ENCODE data around the gene TAP1. TPM values are rescaled to one million over a fixed set of nuclear protein-coding genes. Genes with fewer than 3 reads are reported as not detected.

The TAP1 gene
- total RNA-seq, 1 experiment from 2014 or later, result 23.1 TPM

- ChIA-PET POLR2A (ENCODE audit: unreplicated experiment) (interaction anchor here (0.6 to 1.2 kb wide), 4 partner anchors 8 to 32 kb away, joined by 3 to 10 read pairs (median 3); partner anchors contain the start of genes PSMB9 and TAP1), CTCF (interaction anchor here (1.5 to 1.9 kb wide), 2 partner anchors 8 to 23 kb away, joined by 6 to 7 read pairs; partner anchors contain the start of genes PSMB9 and TAP1)
Observed at GRCh38 chr6:32845384-32845884, 8.1 kb downstream of the TAP1 start.

GRCh38 chr6:32844839-32845383, 8.6 kb downstream of the TAP1 start:
- Histone ChIP-seq H4K20me1 (ENCODE audit: insufficient read depth) (no peaks in the 10 kb centered on the region), H3K9me3 (ENCODE audit: insufficient read depth, low read depth) (no peaks in the 10 kb centered on the region), H3K27me3 (ENCODE audit: insufficient read depth, low read depth) (no peaks in the 10 kb centered on the region), H3K79me2 (ENCODE audit: low read depth) (no peaks in the 10 kb centered on the region), H3K4me3 (peak overlapping the region; percentile 91; the same call in 1 of the 2 replicates), H3K27ac (no peak overlapping the region), H3K4me1 (replicated peaks; ENCODE audit: insufficient read depth) (peaks cover 6% of the 10 kb centered on the region; the same call in 1 of the 2 replicates), H3K4me2 (peak overlapping the region; percentile 85), H3K9me2 (ENCODE audit: insufficient read depth) (no peaks in the 10 kb centered on the region), H3F3A (ENCODE audit: insufficient read depth, low read depth) (no peaks in the 10 kb centered on the region), H2AFZ (peak overlapping the region; percentile 62), H3K36me3 (ENCODE audit: low read depth) (no peaks in the 10 kb centered on the region)
- ChIA-PET POLR2A (ENCODE audit: unreplicated experiment) (interaction anchor here (0.6 to 1.2 kb wide), 5 partner anchors 9 to 119 kb away, joined by 3 to 10 read pairs (median 3); partner anchors contain the start of genes PSMB9 and TAP1), CTCF (interaction anchor here (0.6 to 1.9 kb wide), 5 partner anchors 9 to 127 kb away, joined by 3 to 7 read pairs (median 4); partner anchors contain the start of genes PSMB9 and TAP1)
- TF ChIP-seq CTCF (conservative IDR thresholded peaks at IDR 0.05) (no peak), EZH2 (IDR thresholded peaks at IDR 0.05; ENCODE audit: low read depth) (no peak)
- TSS peak; percentile 38 for BruUV-seq (replicated peaks)
- DNase-seq, result no peak
- intact Hi-C loops (cut with micrococcal nuclease; ENCODE audit: unreplicated experiment), result loop anchor here (1.0 to 10.0 kb wide), 4 partner anchors 8 to 860 kb away; partner anchors contain the start of gene TAP1

More at GRCh38 chr6:32845384-32845884, 8.1 kb downstream of the TAP1 start:
- Histone ChIP-seq H3K27me3 (ENCODE audit: insufficient read depth, low read depth) (no peaks in the 10 kb centered on the region), H3K4me3 (no peak overlapping the region), H3K4me1 (replicated peaks; ENCODE audit: insufficient read depth) (peaks cover 6% of the 10 kb centered on the region; the same call in 1 of the 2 replicates), H4K20me1 (ENCODE audit: insufficient read depth) (no peaks in the 10 kb centered on the region), H2AFZ (no peak overlapping the region), H3K9me3 (ENCODE audit: insufficient read depth, low read depth) (no peaks in the 10 kb centered on the region), H3K36me3 (ENCODE audit: low read depth) (no peaks in the 10 kb centered on the region), H3K27ac (no peak overlapping the region), H3K79me2 (ENCODE audit: low read depth) (no peaks in the 10 kb centered on the region), H3F3A (ENCODE audit: insufficient read depth, low read depth) (no peaks in the 10 kb centered on the region), H3K9me2 (ENCODE audit: insufficient read depth) (no peaks in the 10 kb centered on the region), H3K4me2 (0 out of 2 replicates have a peak overlapping the region, but pooled peaks have one; percentile 85)
- no TSS peak for BruUV-seq (replicated peaks)
- intact Hi-C loops (cut with micrococcal nuclease; ENCODE audit: unreplicated experiment), result loop anchor here (2.0 to 10.0 kb wide), 2 partner anchors 125 to 859 kb away; no protein-coding TSS in a partner anchor
- no peak for DNase-seq
- TF ChIP-seq EZH2 (IDR thresholded peaks at IDR 0.05; ENCODE audit: low read depth), result no peak
- no peak for TF ChIP-seq CTCF (conservative IDR thresholded peaks at IDR 0.05)

GRCh38 chr6:32843979-32844838, 9.3 kb downstream of the TAP1 start, which contains the start of gene PSMB8:
PSMB8 (minus strand) TSS chr6:32844047; CDS start chr6:32843996, 51 bp downstream.
- intact Hi-C loops (cut with micrococcal nuclease; ENCODE audit: unreplicated experiment), result loop anchor here (1.0 to 10.0 kb wide), 4 partner anchors 9 to 861 kb away; partner anchors contain the start of gene TAP1
- Histone ChIP-seq H3K4me3 (peak within 1 kb of the TSS; percentile 91), H2AFZ (peak within 1 kb of the TSS; percentile 86), H3K4me2 (peak within 1 kb of the TSS; percentile 85), H3K27me3 (ENCODE audit: insufficient read depth, low read depth) (no peaks in the 10 kb centered on the region), H3K4me1 (replicated peaks; ENCODE audit: insufficient read depth) (peaks cover 6% of the 10 kb centered on the region; the same call in 1 of the 2 replicates), H3K79me2 (ENCODE audit: low read depth) (no peaks in the 10 kb centered on the region), H3K9me3 (ENCODE audit: insufficient read depth, low read depth) (no peaks in the 10 kb centered on the region), H4K20me1 (ENCODE audit: insufficient read depth) (no peaks in the 10 kb centered on the region), H3K27ac (no peak within 1 kb of the TSS), H3K9me2 (ENCODE audit: insufficient read depth) (no peaks in the 10 kb centered on the region), H3F3A (ENCODE audit: insufficient read depth, low read depth) (0 out of 2 replicates have a peak, but pooled peaks cover 5% of the 10 kb centered on the region), H3K36me3 (ENCODE audit: low read depth) (no peaks in the 10 kb centered on the region)
- no peak for TF ChIP-seq CTCF (conservative IDR thresholded peaks at IDR 0.05)
- TF ChIP-seq EZH2 (IDR thresholded peaks at IDR 0.05; ENCODE audit: low read depth), result no peak
- CTCF ChIA-PET, result interaction anchor here (0.6 to 1.9 kb wide), 5 partner anchors 9 to 128 kb away, joined by 3 to 7 read pairs (median 4); partner anchors contain the start of genes PSMB9 and TAP1
- peak; percentile 94 for DNase-seq
- POLR2A ChIA-PET (ENCODE audit: unreplicated experiment), result interaction anchor here (0.6 to 1.2 kb wide), 3 partner anchors 9 to 120 kb away, joined by 3 to 10 read pairs (median 3); partner anchors contain the start of genes PSMB9 and TAP1
- TSS peak; percentile 52 for BruUV-seq (replicated peaks)

Data from PC-9 (cell line).